WTC11 (cell line): ENCODE measurements around the gene PCDHGB5. TPM values are rescaled to one million over a fixed set of nuclear protein-coding genes. Genes with fewer than 3 reads are reported as not detected.

ENCODE experiments used
- ATAC-seq: fragments of 200-7000 bp; cut with Tn5 transposase; 2 replicates; pipeline ENCODE4 v1.10.0; 2021; ENCODE audit warnings: mild to moderate bottlenecking, moderate library complexity
- CTCF ChIA-PET: fragments of 300-600 bp; sonication (Branson Sonifier 250); formaldehyde crosslinking; loops from one replicate; lab custom pipeline; 2021; ENCODE audit warnings: antibody characterized with exemption; lab: Charles Lee
- POLR2A ChIA-PET: fragments of 350-600 bp; sonication (Branson Sonifier 250); formaldehyde crosslinking; loops from one replicate; lab custom pipeline; 2021; ENCODE audit warnings: antibody characterized with exemption; lab: Charles Lee
- DNase-seq: peaks from one replicate; pipeline ENCODE4 v3.0.0; 2021; ENCODE audit warnings: low spot score
- H3K27ac Mint-ChIP-seq: 2 replicates; pipeline ENCODE4 v1.8.0; 2021; ENCODE audit warnings: mixed read lengths
- H3K27me3 Mint-ChIP-seq: 2 replicates; pipeline ENCODE4 v1.8.0; 2021; ENCODE audit warnings: low read depth, mild to moderate bottlenecking, moderate library complexity, mixed read lengths
- H3K36me3 Mint-ChIP-seq: 2 replicates; pipeline ENCODE4 v1.8.0; 2021; ENCODE audit warnings: mixed read lengths
- H3K4me1 Mint-ChIP-seq: 2 replicates; pipeline ENCODE4 v1.8.0; 2022; ENCODE audit warnings: mixed read lengths
- H3K4me3 Mint-ChIP-seq: 2 replicates; pipeline ENCODE4 v1.8.0; 2021; ENCODE audit warnings: mild to moderate bottlenecking, moderate library complexity, mixed read lengths
- H3K9me3 Mint-ChIP-seq: 2 replicates; pipeline ENCODE4 v1.8.0; 2021; ENCODE audit warnings: mixed read lengths
- CBFB ChIP-seq: sonication (generic); formaldehyde crosslinking; IDR thresholded peaks from 2 replicates; pipeline ENCODE4 v1.8.1; 2022; ENCODE audit warnings: mild to moderate bottlenecking, low read depth, missing genetic modification reagents
- ESRRA ChIP-seq: sonication (generic); formaldehyde crosslinking; IDR thresholded peaks from 2 replicates; pipeline ENCODE4 v1.8.1; 2022; ENCODE audit warnings: mild to moderate bottlenecking, missing genetic modification reagents, borderline replicate concordance
- ETV6 ChIP-seq: sonication (generic); formaldehyde crosslinking; IDR thresholded peaks from 2 replicates; pipeline ENCODE4 v1.8.1; 2022; ENCODE audit warnings: mild to moderate bottlenecking, missing genetic modification reagents
- HMGA2 ChIP-seq: fragments of 250-450 bp; sonication (Bioruptor Pico); IDR thresholded peaks from 2 replicates; pipeline ENCODE4 v1.4.0; 2021; ENCODE audit warnings: mild to moderate bottlenecking, moderate library complexity
- JAZF1 ChIP-seq: fragments of 250-450 bp; sonication (Bioruptor Pico); IDR thresholded peaks from 2 replicates; pipeline ENCODE4 v1.9.0; 2021; ENCODE audit warnings: moderate library complexity, mild to moderate bottlenecking, inconsistent platforms
- NFYB ChIP-seq: sonication (generic); formaldehyde crosslinking; conservative IDR thresholded peaks from 2 replicates; pipeline ENCODE4 v1.8.0; 2022; ENCODE audit warnings: low read depth, missing genetic modification reagents
- TEAD4 ChIP-seq: sonication (generic); formaldehyde crosslinking; IDR thresholded peaks from 2 replicates; pipeline ENCODE4 v1.8.0; 2022; ENCODE audit warnings: mild to moderate bottlenecking, missing genetic modification reagents
- TP53 ChIP-seq: sonication (generic); formaldehyde crosslinking; IDR thresholded peaks from 2 replicates; pipeline ENCODE4 v1.8.1; 2023; ENCODE audit warnings: mild to moderate bottlenecking, missing genetic modification reagents
- ZBTB21 ChIP-seq: sonication (generic); formaldehyde crosslinking; IDR thresholded peaks from 2 replicates; pipeline ENCODE4 v1.8.1; 2023; ENCODE audit warnings: mild to moderate bottlenecking, missing genetic modification reagents, borderline replicate concordance
- ZNF396 ChIP-seq: fragments of 250-450 bp; sonication (Bioruptor Pico); IDR thresholded peaks from 2 replicates; pipeline ENCODE4 v1.8.0; 2021; ENCODE audit warnings: mild to moderate bottlenecking, moderate library complexity, borderline replicate concordance
- ZNF671 ChIP-seq: fragments of 250-450 bp; sonication (Bioruptor Pico); IDR thresholded peaks from 2 replicates; pipeline ENCODE4 v1.8.0; 2021; ENCODE audit warnings: mild to moderate bottlenecking
- total RNA-seq: library from RNA; stranded (reverse); gene quantifications from 3 replicates; pipeline ENCODE4 v1.2.3, GENCODE V29; 2021
- TF ChIP-seq, protein P1 (sequence below): fragments of 200-600 bp; IDR thresholded peaks from 2 replicates; pipeline ENCODE4 v1.8.0; 2022; ENCODE audit warnings: antibody characterized with exemption
- TF ChIP-seq, protein P2 (sequence below): sonication (generic); formaldehyde crosslinking; IDR thresholded peaks from 2 replicates; pipeline ENCODE4 v1.8.1; 2023; ENCODE audit warnings: mild to moderate bottlenecking, missing genetic modification reagents, moderate library complexity
- TF ChIP-seq, protein P3 (sequence below): sonication (generic); formaldehyde crosslinking; IDR thresholded peaks from 2 replicates; pipeline ENCODE4 v1.8.1; 2023; ENCODE audit warnings: mild to moderate bottlenecking, moderate library complexity, missing genetic modification reagents
- TF ChIP-seq, protein P4 (sequence below): sonication (generic); formaldehyde crosslinking; IDR thresholded peaks from 2 replicates; pipeline ENCODE4 v1.8.1; 2023; ENCODE audit warnings: mild to moderate bottlenecking, missing genetic modification reagents
- TF ChIP-seq, protein P5 (sequence below): fragments of 250-450 bp; sonication (Bioruptor Pico); IDR thresholded peaks from 2 replicates; pipeline ENCODE4 v2.1.2; 2022; ENCODE audit warnings: mild to moderate bottlenecking, moderate library complexity

Gene PCDHGB5
- total RNA-seq, 1 experiment from 2014 or later: 9.7 TPM

DNA sequence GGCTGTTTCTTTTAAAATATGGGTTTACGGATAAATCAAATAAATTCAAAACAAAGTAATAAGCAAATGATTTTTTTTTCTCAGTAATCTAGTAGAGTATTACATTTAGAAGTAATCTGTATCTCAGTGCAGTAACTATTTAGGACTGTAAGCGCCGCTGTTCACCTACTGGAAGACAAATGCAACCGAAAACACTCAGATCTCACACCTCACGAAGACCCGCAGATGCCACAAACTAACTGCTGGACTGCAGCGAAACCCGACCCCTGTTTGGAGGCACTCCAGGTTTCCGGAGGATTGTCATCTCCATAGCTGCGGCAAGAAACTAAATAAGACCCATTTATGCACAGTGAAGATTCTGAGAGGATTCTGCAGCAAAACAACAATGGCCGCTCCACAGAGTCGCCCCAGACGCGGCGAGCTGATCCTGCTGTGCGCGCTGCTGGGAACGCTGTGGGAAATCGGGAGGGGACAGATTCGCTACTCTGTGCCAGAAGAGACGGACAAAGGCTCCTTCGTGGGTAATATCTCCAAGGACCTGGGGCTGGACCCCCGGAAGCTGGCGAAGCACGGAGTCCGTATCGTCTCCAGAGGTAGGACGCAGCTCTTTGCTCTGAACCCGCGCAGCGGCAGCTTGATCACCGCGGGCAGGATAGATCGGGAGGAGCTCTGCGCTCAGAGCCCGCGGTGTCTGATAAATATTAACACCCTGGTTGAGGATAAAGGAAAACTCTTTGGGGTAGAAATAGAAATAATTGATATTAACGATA, 5.1 kb upstream of the PCDHGB5 start, which contains the start of gene PCDHGA8 (continued):
- TF ChIP-seq ZNF671: no peak

DNA sequence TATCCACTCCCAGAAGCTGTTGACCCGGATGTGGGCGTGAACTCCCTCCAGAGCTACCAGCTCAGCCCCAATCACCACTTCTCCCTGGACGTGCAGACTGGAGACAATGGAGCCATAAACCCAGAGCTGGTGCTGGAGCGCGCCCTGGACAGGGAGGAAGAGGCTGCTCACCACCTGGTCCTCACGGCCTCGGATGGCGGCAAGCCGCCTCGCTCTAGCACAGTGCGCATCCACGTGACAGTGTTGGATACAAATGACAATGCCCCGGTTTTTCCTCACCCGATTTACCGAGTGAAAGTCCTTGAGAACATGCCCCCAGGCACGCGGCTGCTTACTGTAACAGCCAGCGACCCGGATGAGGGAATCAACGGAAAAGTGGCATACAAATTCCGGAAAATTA, 4.5 kb upstream of the PCDHGB5 start:
- Mint-ChIP-seq H3K4me3 (no peak overlapping the region), H3K9me3 (peaks cover 66% of the 10 kb centered on the region), H3K4me1 (0 out of 2 replicates have a peak, but pooled peaks cover 3% of the 10 kb centered on the region), H3K27me3 (peaks cover 21% of the 10 kb centered on the region), H3K27ac (no peak overlapping the region), H3K36me3 (peaks cover 76% of the 10 kb centered on the region)
- DNase-seq (no peak), ATAC-seq (no peak)
- TF ChIP-seq HMGA2 (CRISPR knock-in tag) (no peak), TEAD4 (CRISPR knock-in tag) (no peak), ZNF396 (CRISPR knock-in tag) (no peak), ETV6 (CRISPR knock-in tag) (no peak), JAZF1 (CRISPR knock-in tag) (no peak), NFYB (CRISPR knock-in tag) (no peak), ESRRA (CRISPR knock-in tag) (no peak), CBFB (CRISPR knock-in tag) (no peak), TP53 (no peak), ZBTB21 (CRISPR knock-in tag) (no peak)
- TF ChIP-seq, protein P1, sequence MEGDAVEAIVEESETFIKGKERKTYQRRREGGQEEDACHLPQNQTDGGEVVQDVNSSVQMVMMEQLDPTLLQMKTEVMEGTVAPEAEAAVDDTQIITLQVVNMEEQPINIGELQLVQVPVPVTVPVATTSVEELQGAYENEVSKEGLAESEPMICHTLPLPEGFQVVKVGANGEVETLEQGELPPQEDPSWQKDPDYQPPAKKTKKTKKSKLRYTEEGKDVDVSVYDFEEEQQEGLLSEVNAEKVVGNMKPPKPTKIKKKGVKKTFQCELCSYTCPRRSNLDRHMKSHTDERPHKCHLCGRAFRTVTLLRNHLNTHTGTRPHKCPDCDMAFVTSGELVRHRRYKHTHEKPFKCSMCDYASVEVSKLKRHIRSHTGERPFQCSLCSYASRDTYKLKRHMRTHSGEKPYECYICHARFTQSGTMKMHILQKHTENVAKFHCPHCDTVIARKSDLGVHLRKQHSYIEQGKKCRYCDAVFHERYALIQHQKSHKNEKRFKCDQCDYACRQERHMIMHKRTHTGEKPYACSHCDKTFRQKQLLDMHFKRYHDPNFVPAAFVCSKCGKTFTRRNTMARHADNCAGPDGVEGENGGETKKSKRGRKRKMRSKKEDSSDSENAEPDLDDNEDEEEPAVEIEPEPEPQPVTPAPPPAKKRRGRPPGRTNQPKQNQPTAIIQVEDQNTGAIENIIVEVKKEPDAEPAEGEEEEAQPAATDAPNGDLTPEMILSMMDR: no peak
- TF ChIP-seq, protein P2, sequence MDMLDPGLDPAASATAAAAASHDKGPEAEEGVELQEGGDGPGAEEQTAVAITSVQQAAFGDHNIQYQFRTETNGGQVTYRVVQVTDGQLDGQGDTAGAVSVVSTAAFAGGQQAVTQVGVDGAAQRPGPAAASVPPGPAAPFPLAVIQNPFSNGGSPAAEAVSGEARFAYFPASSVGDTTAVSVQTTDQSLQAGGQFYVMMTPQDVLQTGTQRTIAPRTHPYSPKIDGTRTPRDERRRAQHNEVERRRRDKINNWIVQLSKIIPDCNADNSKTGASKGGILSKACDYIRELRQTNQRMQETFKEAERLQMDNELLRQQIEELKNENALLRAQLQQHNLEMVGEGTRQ (CRISPR knock-in tag): no peak
- TF ChIP-seq, protein P3, sequence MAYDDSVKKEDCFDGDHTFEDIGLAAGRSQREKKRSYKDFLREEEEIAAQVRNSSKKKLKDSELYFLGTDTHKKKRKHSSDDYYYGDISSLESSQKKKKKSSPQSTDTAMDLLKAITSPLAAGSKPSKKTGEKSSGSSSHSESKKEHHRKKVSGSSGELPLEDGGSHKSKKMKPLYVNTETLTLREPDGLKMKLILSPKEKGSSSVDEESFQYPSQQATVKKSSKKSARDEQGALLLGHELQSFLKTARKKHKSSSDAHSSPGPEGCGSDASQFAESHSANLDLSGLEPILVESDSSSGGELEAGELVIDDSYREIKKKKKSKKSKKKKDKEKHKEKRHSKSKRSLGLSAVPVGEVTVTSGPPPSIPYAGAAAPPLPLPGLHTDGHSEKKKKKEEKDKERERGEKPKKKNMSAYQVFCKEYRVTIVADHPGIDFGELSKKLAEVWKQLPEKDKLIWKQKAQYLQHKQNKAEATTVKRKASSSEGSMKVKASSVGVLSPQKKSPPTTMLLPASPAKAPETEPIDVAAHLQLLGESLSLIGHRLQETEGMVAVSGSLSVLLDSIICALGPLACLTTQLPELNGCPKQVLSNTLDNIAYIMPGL (CRISPR knock-in tag): no peak
- TF ChIP-seq, protein P4, sequence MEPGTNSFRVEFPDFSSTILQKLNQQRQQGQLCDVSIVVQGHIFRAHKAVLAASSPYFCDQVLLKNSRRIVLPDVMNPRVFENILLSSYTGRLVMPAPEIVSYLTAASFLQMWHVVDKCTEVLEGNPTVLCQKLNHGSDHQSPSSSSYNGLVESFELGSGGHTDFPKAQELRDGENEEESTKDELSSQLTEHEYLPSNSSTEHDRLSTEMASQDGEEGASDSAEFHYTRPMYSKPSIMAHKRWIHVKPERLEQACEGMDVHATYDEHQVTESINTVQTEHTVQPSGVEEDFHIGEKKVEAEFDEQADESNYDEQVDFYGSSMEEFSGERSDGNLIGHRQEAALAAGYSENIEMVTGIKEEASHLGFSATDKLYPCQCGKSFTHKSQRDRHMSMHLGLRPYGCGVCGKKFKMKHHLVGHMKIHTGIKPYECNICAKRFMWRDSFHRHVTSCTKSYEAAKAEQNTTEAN (CRISPR knock-in tag): no peak
- TF ChIP-seq, protein P5, sequence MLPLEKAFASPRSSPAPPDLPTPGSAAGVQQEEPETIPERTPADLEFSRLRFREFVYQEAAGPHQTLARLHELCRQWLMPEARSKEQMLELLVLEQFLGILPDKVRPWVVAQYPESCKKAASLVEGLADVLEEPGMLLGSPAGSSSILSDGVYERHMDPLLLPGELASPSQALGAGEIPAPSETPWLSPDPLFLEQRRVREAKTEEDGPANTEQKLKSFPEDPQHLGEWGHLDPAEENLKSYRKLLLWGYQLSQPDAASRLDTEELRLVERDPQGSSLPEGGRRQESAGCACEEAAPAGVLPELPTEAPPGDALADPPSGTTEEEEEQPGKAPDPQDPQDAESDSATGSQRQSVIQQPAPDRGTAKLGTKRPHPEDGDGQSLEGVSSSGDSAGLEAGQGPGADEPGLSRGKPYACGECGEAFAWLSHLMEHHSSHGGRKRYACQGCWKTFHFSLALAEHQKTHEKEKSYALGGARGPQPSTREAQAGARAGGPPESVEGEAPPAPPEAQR (CRISPR knock-in tag): no peak
- CTCF ChIA-PET: interaction anchor here (1.2 to 1.5 kb wide), 3 partner anchors 10 to 238 kb away, joined by 3 to 4 read pairs (median 4); partner anchors contain the start of genes PCDHGA10 and PCDHGA9
- POLR2A ChIA-PET: no interaction called here
